Mucosa of descending colon (tissue), 3 donors: ENCODE results near the gene NRIP1. TPM values are rescaled to one million over a fixed set of nuclear protein-coding genes. Genes with fewer than 3 reads are reported as not detected.

Source experiments
- ATAC-seq: fragments of 200-7000 bp; cut with Tn5 transposase; one replicate; pipeline ENCODE4 v1.9.1; 2020; ENCODE audit warnings: mild to moderate bottlenecking, moderate library complexity
- DNase-seq, 3 donors: peaks; one replicate each; pipeline ENCODE4 v3.0.0-alpha.2; 2020
- H3K36me3 ChIP-seq: fragments of 200-600 bp; one replicate; pipeline ENCODE4 v1.8.0; 2021; ENCODE audit warnings: low read depth, mild to moderate bottlenecking
- H3K4me1 ChIP-seq: fragments of 200-600 bp; one replicate; pipeline ENCODE4 v1.8.0; 2021; ENCODE audit warnings: low read depth, mild to moderate bottlenecking
- H3K4me3 ChIP-seq: fragments of 200-600 bp; one replicate; pipeline ENCODE4 v1.8.0; 2021; ENCODE audit warnings: mild to moderate bottlenecking
- H3K9me3 ChIP-seq: fragments of 200-600 bp; one replicate; pipeline ENCODE4 v1.8.0; 2021; ENCODE audit warnings: mild to moderate bottlenecking
- intact Hi-C, 2 donors: fragments of 100-400 bp; cut with DNase I in 1 of 2; cut with micrococcal nuclease in 1 of 2; formaldehyde crosslinking; loops; one replicate each; pipeline versions ENCODE4 v1.11.0 to v1.11.1; 2022; cut with DNase I, micrococcal nuclease
- total RNA-seq, 3 donors: library from RNA; stranded (reverse); fragmentation: NEBNext Ultra II Directional in 2 of 3; extraction: Animal tissue kit (Norgen Biotek cat#: 25700) in 2 of 3; gene quantifications; one replicate each; pipeline versions ENCODE4 v1.2.1 to v1.2.4, GENCODE V29; 2021 to 2023
- TF ChIP-seq, protein P1 (sequence below): fragments of 200-600 bp; IDR thresholded peaks from one replicate; pipeline ENCODE4 v1.8.0; 2022; ENCODE audit warnings: antibody characterized with exemption, mild to moderate bottlenecking
- donor health status: DM: no; HTN: no; CAD: no; lungs with moderate emphysema.
- donor health status: DM: no; HTN: no; CAD: no.
- donor health status: DM: no; HTN: yes; CAD: no.

The NRIP1 gene
- total RNA-seq, 3 donors from 2014 or later = 64.3 to 91.8 (median 77.1) TPM

DNA sequence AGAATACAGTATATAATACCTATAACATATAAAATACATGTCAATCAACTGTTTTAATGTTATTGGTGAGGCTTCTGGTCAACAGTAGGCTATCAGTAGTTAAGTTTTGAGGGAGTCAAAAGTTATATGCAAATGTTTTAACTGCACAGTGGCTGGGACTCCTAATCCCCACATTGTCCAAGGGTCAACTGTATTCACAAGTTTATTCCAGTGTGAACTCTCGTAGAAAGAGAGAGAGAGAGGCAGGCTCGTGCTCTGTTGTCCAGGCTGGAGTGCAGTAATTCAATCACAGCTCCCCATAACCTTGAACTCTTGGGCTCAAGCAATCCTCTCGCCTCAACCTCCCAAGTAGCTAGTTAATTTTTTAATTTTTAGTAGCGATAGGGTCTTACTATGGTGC lies 66.0 kb downstream of the NRIP1 start:
- no peaks in the 10 kb centered on the region for H3K9me3 ChIP-seq
- peaks cover 15% of the 10 kb centered on the region for H3K4me1 ChIP-seq
- TF ChIP-seq, protein P1, sequence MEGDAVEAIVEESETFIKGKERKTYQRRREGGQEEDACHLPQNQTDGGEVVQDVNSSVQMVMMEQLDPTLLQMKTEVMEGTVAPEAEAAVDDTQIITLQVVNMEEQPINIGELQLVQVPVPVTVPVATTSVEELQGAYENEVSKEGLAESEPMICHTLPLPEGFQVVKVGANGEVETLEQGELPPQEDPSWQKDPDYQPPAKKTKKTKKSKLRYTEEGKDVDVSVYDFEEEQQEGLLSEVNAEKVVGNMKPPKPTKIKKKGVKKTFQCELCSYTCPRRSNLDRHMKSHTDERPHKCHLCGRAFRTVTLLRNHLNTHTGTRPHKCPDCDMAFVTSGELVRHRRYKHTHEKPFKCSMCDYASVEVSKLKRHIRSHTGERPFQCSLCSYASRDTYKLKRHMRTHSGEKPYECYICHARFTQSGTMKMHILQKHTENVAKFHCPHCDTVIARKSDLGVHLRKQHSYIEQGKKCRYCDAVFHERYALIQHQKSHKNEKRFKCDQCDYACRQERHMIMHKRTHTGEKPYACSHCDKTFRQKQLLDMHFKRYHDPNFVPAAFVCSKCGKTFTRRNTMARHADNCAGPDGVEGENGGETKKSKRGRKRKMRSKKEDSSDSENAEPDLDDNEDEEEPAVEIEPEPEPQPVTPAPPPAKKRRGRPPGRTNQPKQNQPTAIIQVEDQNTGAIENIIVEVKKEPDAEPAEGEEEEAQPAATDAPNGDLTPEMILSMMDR = no peak
- H3K4me3 ChIP-seq = no peak overlapping the region
- intact Hi-C loops = no loop called here
- H3K36me3 ChIP-seq = no peaks in the 10 kb centered on the region
- no peak for DNase-seq
- ATAC-seq = no peak

DNA sequence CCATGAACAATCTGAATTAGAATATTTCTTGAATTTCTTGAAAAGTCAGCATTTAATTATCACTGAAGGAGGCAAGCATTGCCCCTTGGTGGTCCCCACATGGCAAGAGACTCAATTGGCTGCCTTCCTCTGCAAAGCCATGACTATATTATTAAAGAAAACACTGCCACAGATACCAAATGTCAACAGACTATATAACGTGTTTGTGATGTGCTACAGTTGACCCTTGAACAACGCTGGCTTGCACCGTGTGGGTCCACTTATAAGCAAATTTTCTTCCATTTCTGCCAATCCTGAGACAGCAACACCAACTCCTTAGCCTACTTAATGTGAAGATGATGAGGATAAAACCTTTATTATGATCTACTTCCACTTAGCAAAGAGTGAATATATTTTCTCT lies 66.5 kb downstream of the NRIP1 start:
- H3K36me3 ChIP-seq = no peaks in the 10 kb centered on the region
- intact Hi-C loops = no loop called here
- TF ChIP-seq, protein P1 = no peak
- peaks cover 15% of the 10 kb centered on the region for H3K4me1 ChIP-seq
- H3K9me3 ChIP-seq = no peaks in the 10 kb centered on the region
- no peak for ATAC-seq
- no peak for DNase-seq
- H3K4me3 ChIP-seq = no peak overlapping the region

DNA sequence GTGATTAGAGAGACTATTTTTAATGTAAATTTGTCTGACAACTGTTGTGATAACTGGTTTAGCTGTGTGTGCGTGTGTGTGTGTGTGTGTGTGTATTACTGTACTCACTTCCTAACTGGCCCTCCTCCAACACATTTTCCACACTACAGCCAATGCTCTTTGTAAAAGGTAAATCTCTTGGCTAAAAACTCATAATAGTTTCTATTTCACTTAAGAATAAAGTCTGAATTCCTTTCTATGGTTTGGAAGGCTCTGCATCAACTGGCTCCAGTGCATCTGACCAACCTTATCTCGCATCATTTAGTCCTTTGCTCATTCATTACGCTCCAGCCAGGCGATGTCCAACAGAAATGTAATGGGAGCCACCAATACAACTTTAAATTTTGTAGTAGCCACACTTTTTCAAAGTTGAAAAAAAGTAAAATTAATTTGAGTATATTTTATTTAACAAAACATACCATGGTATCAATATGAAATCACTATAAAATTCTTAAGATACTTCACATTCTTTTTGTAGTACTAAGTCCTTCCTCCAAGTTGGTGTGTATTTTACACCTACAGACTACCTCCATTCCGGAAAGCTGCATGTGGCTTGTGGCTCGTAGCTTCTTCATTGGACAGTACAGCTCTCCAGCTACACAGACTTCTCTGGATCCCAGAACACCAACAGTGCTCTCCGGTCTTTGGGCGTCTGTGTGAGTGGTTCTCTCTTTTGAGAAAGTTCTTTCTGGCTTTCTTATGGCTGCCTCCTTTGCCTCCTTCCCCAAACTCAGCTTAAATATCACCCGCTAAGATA lies 68.9 kb downstream of the NRIP1 start:
- TF ChIP-seq, protein P1 = no peak
- peaks cover 3% of the 10 kb centered on the region for H3K4me1 ChIP-seq
- DNase-seq (peak in 1 of 3 donors; percentile 35), ATAC-seq (no peak)
- no peak overlapping the region for H3K4me3 ChIP-seq
- H3K36me3 ChIP-seq = no peaks in the 10 kb centered on the region
- intact Hi-C loops = no loop called here
- H3K9me3 ChIP-seq = no peaks in the 10 kb centered on the region

DNA sequence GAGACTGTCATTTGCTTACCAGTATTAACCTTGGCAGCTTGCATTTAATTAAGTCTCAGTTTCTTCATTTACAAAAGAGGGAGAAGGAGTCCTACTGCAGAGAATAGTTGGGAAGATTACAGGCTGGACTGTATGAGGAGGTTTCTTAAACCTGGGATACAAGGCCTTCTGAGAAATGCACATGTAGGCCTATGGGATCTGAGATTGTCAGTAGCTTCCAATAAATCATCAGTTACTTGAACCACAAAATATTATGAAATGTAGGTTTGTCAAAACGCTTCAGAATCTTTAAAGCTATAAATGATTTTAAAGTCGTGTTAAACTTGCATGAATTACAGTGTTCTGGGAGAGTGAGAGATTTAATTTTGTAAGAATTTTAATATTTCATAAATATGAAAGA lies 69.6 kb downstream of the NRIP1 start:
- ATAC-seq (no peak), DNase-seq (no peak)
- Histone ChIP-seq H3K36me3 (no peaks in the 10 kb centered on the region), H3K9me3 (no peaks in the 10 kb centered on the region), H3K4me3 (no peak overlapping the region), H3K4me1 (peaks cover 3% of the 10 kb centered on the region)
- TF ChIP-seq, protein P1 = no peak
- intact Hi-C loops = no loop called here

DNA sequence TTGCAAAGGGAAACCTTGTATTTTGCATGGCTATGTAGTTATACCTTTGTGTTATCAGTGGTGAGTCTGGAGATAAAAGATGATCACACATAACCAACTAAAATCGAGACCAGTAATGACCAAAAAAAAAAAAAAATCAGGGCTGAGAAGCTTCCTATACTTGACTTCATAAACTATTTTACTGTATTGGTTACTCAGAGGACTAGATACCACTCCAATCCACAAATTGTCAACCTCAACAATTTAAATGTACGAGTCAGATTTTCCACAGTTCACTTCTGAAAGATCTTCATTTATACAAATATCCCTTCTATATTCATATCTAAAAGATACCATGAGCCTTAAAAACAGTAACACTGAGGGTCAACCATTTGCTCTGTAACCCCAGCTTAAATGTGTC lies 71.7 kb downstream of the NRIP1 start:
- intact Hi-C loops = no loop called here
- TF ChIP-seq, protein P1 = no peak
- Histone ChIP-seq H3K4me3 (no peak overlapping the region), H3K9me3 (no peaks in the 10 kb centered on the region), H3K4me1 (no peaks in the 10 kb centered on the region), H3K36me3 (no peaks in the 10 kb centered on the region)
- DNase-seq (no peak), ATAC-seq (no peak)

DNA sequence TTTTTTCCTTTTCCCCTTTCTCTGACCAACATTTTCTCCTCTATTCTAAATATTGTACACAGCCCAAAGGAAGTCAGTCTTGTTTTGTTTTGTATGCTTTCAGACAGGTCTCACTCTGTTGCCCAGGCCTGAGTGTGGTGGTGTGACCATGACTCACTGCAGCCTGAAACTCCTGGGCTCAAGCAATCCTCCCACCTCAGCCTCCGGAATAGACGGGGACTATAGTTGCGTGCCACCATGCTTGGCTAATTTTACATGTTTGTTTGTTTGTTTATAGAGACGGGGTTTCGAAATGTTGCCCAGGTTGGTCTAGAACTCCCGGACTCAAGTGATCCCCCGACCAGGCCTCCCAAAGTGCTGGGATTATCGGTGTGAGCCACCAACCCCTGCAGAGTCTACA lies 72.8 kb downstream of the NRIP1 start:
- intact Hi-C loops = no loop called here
- H3K36me3 ChIP-seq = no peaks in the 10 kb centered on the region
- TF ChIP-seq, protein P1 = no peak
- no peaks in the 10 kb centered on the region for H3K4me1 ChIP-seq
- no peak overlapping the region for H3K4me3 ChIP-seq
- ATAC-seq = no peak
- H3K9me3 ChIP-seq = no peaks in the 10 kb centered on the region
- no peak for DNase-seq
